Measurements from ENCODE around the gene MKNK2. TPM values are rescaled to one million over a fixed set of nuclear protein-coding genes. Genes with fewer than 3 reads are reported as not detected.

The MKNK2 gene
- polyA plus RNA-seq, 1 donor from 2014 or later = 27.6 TPM

- H3K27ac ChIP-seq (ENCODE audit: low read length) = no peak overlapping the region
- no peak overlapping the region for H2AFZ ChIP-seq (ENCODE audit: low read depth, low read length)
- H3K36me3 ChIP-seq (ENCODE audit: insufficient read depth, low read length) = no peaks in the 10 kb centered on the region
- no peaks in the 10 kb centered on the region for H3K9me3 ChIP-seq (ENCODE audit: low read length)
- no peak for TF ChIP-seq EP300 (conservative IDR thresholded peaks at IDR 0.05; ENCODE audit: poor library complexity, severe bottlenecking)
- no peak for TF ChIP-seq MXI1 (conservative IDR thresholded peaks at IDR 0.05; ENCODE audit: poor library complexity, severe bottlenecking)
- no peak overlapping the region for H3K4me3 ChIP-seq (ENCODE audit: low read length)
- no peaks in the 10 kb centered on the region for H3K27me3 ChIP-seq (ENCODE audit: insufficient read depth, low read depth, low read length)
- no peaks in the 10 kb centered on the region for H3F3A ChIP-seq (ENCODE audit: insufficient read depth, low read length, poor library complexity, severe bottlenecking)
- H3K9ac ChIP-seq (ENCODE audit: low read length) = no peak overlapping the region
- no peaks in the 10 kb centered on the region for H4K20me1 ChIP-seq (ENCODE audit: insufficient read depth)
- H3K79me2 ChIP-seq (replicated peaks; ENCODE audit: insufficient read depth, low read length) = no peaks in the 10 kb centered on the region
- no peak overlapping the region for H3K4me2 ChIP-seq (ENCODE audit: low read length)
- H3K9me2 ChIP-seq (ENCODE audit: insufficient read depth, low read length) = no peaks in the 10 kb centered on the region
Measured at GRCh38 chr19:2079076-2079864, 28.2 kb upstream of the MKNK2 start.

DNA sequence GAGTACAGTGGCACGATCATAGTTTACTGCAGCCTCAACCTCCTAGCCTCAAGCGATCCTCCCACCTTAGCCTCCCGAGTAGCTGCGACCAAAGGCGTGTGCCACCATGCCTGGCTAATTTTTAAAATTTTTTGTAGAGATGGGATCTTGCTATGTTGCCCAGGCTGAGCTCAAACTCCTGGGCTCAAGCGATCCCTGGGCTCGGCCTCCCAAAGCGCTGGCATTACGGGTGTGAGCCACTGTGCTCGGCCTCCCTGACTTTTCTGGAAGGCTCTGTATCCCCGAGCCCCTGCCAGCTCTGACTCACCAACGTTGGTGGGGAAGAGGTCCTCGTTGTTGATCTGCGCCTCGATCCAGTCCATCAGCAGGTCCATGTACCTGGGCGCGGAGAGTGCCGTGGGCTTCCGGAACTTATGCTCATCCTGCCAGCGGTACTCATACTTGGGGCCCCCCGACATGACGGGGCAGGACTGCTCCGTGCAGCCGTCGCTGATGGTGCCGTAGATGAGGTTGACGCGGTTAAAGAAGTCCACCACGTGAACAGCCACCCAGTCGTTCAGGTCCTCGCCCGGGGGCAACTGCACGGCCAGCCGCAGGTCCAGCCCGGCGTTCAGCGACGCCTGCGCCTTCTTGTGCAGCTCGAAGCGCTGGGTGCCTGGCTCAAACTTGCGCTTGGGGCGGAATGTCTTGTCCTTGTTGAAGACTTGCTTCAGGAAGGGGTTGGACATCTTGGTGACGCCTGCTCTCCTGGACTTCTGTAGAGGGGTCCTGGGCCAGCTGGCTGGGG, 27.0 kb upstream of the MKNK2 start:
- H3K4me3 ChIP-seq (ENCODE audit: low read length) = no peak overlapping the region

More for the DNA sequence above, 27.0 kb upstream of the MKNK2 start:
- H4K20me1 ChIP-seq (ENCODE audit: insufficient read depth) = no peaks in the 10 kb centered on the region
- H3K36me3 ChIP-seq (ENCODE audit: insufficient read depth, low read length) = no peaks in the 10 kb centered on the region
- H3K4me2 ChIP-seq (ENCODE audit: low read length) = no peak overlapping the region
- no peaks in the 10 kb centered on the region for H3K9me3 ChIP-seq (ENCODE audit: low read length)
- no peaks in the 10 kb centered on the region for H3K27me3 ChIP-seq (ENCODE audit: insufficient read depth, low read depth, low read length)
- TF ChIP-seq REST (IDR thresholded peaks at IDR 0.05; ENCODE audit: borderline replicate concordance) (no peak), POLR2AphosphoS5 (IDR thresholded peaks at IDR 0.05) (no peak), TAF1 (IDR thresholded peaks at IDR 0.05; ENCODE audit: low read depth) (no peak), SMC3 (conservative IDR thresholded peaks at IDR 0.05; ENCODE audit: poor library complexity) (no peak), EP300 (conservative IDR thresholded peaks at IDR 0.05; ENCODE audit: poor library complexity, severe bottlenecking) (no peak), MXI1 (conservative IDR thresholded peaks at IDR 0.05; ENCODE audit: poor library complexity, severe bottlenecking) (no peak), EZH2 (IDR thresholded peaks at IDR 0.05; ENCODE audit: borderline replicate concordance, insufficient read depth, low read length, poor library complexity, severe bottlenecking) (no peak), RAD21 (conservative IDR thresholded peaks at IDR 0.05) (no peak)
- TF ChIP-seq, protein P1, sequence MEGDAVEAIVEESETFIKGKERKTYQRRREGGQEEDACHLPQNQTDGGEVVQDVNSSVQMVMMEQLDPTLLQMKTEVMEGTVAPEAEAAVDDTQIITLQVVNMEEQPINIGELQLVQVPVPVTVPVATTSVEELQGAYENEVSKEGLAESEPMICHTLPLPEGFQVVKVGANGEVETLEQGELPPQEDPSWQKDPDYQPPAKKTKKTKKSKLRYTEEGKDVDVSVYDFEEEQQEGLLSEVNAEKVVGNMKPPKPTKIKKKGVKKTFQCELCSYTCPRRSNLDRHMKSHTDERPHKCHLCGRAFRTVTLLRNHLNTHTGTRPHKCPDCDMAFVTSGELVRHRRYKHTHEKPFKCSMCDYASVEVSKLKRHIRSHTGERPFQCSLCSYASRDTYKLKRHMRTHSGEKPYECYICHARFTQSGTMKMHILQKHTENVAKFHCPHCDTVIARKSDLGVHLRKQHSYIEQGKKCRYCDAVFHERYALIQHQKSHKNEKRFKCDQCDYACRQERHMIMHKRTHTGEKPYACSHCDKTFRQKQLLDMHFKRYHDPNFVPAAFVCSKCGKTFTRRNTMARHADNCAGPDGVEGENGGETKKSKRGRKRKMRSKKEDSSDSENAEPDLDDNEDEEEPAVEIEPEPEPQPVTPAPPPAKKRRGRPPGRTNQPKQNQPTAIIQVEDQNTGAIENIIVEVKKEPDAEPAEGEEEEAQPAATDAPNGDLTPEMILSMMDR (IDR thresholded peaks at IDR 0.05; ENCODE audit: poor library complexity, severe bottlenecking) = no peak
- H3F3A ChIP-seq (ENCODE audit: insufficient read depth, low read length, poor library complexity, severe bottlenecking) = no peaks in the 10 kb centered on the region
- no peak overlapping the region for H3K9ac ChIP-seq (ENCODE audit: low read length)
- H3K27ac ChIP-seq (ENCODE audit: low read length) = no peak overlapping the region
- no peaks in the 10 kb centered on the region for H3K79me2 ChIP-seq (replicated peaks; ENCODE audit: insufficient read depth, low read length)
- H3K9me2 ChIP-seq (ENCODE audit: insufficient read depth, low read length) = no peaks in the 10 kb centered on the region
- no peak overlapping the region for H2AFZ ChIP-seq (ENCODE audit: low read depth, low read length)
